GM18499 (cell line): ENCODE data around the gene GPR4.
"Not testable (repeated sequence)": the region's sequence is repeated elsewhere in the genome, so short reads cannot be mapped to it uniquely, and the experiment has no call there.

Experiments used
- ATAC-seq: cut with Tn5 transposase; IDR thresholded peaks from one replicate; pipeline ENCODE4 v1.9.1; 2021; ENCODE audit warnings: moderate number of reproducible peaks; ENCODE audit not compliant: insufficient read depth, unreplicated experiment

Gene GPR4

DNA sequence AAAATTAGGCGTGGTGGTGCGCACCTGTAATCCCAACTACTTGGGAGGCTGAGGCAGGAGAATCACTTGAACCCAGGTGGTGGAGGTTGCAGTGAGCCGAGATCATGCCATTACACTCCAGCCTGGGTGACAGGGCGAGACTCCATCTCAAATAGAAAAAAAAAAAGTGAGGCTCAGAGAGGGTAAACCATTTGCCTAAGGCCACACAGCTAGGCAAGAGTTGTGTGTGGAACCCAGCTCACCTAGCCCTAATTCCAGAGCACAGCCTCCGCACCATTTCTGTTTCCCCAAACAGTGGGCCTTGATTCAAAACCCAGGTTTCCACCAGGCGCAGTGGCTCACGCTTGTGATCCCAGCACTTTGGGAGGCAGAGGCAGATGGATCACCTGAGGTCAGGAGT lies 26.2 kb upstream of the GPR4 start:
- ATAC-seq = not testable (repeated sequence)

DNA sequence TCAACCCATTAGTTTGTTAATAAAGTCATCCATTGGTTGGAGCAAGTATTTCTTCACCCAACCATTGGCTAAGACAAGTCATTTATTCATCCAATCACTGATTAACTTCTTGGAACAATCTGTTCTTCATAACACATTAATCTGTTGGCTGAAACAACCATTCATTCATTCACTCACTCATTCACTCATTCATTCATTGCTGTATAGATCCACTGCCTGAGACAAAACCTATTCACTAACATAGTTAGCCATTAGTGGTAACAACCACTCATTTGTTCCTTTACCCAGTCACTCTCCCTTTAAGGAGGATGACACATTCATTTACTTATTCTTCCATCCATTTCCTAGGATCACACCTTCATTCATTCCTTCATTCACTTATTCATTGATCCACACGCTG lies 22.0 kb upstream of the GPR4 start:
- no peak for ATAC-seq

DNA sequence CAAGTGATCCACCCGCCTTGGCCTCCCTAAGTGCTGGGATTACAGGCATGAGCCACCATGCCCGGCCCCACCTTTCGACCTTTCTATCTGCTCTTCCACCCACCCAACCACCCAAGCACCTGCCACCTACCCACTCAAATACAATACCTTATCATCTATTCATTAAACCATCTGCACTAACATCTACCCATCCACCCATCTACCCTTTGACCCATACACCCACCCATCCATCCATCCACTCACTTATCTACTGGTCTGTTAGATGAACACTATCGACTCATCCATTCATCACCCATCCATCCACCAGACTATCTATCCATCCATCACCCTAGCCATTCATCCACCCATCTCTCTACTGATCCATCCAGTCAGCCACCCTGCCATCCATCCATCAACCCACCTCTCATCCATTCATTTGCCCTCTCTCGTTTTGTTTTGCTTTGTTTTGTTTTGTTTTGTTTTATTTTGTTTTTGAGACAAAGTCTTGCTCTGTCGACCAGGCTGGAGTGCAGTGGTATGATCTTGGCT lies 20.0 kb upstream of the GPR4 start:
- no peak for ATAC-seq

DNA sequence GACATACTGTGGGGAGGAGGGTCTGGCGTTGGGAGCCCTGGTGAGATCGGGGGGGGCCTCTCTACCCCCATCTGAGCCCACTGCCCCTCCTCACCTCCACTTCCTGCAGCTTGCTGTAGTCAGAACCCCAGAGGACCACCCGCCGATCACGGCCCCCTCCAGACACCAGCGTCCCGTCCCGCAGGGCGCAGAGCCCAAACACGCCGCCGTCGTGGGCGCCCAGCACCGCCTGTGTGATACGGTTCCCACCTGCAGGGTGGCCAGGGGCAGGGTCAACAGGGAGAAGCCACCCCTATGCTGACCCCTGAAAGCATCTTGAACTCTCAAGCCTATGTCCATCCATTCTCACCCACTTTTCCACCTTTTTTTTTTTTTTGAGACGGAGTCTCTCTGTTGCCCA lies 19.4 kb upstream of the GPR4 start:
- ATAC-seq = no peak

DNA sequence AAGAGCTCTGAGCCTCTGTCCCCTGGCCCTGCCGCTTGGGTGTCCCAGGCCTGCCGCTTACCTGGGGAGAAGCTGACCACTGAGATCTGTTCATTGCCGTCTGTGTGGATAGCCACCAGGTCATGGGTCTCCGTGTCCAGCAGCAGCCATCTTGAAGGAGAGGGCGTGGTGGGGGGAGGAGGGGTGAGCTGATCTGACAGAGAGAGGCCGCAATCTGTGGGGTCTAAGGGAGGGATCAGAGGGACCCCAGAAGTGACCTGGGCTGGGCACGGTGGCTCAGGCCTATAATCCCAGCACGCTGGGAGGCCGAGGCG lies 14.6 kb upstream of the GPR4 start:
- no peak for ATAC-seq

DNA sequence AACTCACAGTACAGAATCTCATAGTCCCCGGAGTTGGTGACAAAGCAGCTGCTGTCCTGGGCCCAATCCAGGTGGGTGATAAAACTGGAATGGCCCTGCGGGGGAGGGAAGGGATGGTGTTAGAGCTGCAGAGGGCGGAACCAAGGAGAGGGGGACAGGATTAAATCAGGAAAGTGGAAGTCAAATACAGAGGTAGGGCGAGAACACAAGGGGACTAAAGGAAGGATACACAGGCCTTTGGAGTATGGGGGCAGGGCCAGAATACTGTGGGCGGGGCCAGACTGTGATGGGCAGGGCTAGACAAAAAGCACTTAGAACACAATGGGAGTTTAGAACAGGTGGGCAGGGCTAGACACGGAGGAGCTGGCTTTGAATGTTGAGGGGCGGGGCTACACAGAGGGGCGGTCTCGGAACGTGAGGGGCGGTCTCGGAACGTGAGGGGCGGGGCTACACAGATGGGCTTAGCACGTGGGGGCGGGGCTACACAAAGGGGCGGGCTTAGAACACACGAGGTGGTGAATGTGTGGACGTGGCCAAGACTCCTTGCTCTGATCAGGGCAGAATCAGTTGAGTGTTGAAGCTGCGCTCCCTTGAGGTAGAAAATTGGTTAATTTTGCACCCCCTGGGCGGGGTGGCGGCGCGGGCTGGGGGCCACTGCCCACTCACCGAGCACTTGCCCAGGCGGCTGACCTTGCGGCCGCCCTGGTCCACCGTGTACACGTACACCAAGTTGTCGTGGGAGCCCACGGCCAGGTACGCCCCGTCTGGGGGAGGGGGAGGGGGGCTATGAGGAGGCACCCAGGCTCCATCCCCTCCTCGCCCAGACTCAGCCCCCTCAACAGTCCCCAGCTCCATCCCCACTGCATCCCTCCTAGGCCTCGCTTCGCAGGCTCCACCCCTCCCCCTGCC lies 14.0 kb upstream of the GPR4 start:
- ATAC-seq = no peak

DNA sequence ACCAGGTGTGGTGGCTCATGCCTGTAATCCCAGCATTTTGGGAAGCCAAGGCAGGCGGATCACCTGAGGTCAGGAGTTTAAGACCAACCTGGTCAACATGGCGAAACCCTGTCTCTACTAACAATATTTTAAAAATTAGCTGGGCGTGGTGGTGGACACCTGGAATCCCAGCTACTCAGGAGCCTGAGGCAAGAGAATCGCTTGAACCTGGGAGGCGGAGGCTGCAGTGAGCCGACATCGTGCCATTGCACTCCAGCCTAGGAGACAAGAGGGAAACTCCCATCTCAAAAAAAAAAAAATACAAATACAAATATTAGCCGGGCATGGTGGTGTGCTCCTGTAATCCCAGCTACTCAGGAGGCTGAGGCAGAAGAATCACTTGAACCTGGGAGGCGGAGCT lies 13.0 kb upstream of the GPR4 start:
- ATAC-seq = not testable (repeated sequence)

DNA sequence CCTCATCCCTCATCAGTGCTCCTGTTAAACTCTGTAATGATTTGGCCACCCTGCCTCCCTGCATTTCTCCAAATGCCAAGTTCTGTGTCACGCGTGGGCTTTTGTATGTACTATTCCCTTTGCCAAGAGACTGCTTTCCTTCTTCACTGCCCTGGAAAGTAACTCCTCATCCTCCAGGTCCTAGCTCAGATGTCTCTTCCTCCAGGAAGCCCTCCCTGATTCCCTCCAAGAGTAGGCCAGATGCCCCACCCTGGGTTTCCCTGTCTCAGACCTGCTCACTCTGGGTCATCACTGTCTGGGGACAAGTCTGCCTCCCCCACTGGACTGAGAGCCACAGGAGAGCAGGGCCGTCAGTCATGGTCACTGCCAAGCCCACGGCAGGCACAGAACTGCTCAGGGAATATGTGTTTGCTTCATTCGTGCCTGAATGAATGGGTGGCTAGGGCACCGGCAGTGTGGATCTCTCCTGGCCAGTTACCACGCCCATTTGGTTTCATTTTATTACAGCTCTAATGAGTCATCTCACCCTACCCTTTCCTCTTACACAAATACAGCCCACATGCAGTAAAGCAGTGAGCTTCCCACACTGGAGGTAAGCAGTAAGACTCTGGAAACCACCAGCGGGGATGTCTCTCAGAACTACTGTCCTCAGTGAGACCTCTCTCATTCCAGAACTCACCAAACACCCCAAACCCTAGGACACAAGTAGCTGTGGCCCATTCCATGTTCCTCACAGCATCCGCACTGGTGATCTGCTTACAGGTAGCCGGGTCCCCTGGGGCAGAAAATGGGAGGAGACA lies 12.1 kb upstream of the GPR4 start:
- ATAC-seq = no peak

DNA sequence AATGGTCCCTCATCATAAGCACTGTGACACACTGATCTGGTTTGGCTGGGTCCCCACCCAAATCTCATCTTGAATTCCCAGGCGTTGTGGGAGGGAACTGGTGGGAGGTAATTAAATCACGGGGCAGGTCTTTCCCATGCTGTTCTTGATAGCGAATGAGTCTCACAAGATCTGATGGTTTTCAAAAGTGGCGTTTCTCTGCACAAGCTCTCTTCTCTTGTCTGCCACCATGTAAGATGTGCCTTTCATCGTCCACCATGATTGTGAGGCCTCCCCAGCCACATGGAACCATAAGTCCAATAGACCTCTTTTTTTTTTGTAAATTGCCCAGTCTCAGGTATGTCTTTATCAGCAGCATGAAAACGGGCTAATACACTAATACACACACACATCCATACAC lies 6.9 kb upstream of the GPR4 start:
- ATAC-seq = no peak

DNA sequence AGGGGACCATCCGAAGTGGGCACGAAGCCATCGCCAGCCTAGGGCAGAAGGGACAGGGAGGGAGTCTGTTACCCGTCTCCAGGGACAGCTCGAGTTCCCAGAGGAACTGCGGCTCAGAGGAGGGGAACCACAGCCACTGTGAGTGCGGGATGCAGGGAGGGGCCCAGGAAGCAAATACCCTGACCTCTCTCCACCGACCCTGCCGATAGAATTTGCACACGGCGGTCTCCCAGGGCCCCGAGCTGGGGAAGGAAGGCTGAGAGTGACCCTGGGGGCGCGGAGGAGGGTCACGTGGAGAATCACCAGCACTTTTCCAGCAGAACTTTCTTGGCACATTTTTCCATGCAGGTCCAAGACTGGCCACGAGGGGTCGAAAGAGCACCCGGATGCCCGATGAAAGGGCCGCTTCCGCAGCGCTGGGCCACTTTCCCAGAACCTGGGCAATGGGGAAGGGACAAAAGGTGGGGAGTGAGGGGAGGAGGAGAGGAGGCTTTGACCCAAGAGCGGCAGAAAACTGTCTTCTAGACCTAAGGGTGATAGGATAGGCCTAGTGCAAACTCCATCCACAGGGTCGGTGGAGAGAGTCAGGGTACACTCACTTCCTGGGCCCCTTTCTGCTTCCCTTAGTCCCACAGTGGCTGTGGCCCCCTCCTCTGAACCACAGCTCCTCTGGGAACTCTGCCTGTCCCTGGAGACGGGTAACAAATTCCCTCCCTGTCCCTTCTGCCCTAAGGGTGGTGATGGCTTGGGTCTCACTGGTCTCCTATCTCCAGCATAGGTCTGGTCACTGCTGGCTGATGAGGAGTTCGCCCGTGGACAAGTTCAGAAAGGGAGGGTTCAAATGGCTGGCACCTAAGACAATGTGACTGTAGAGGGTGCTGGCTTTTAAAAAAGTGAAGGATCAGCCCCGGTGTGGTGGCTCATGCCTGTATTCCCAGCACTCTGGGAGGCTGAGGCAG lies 5.3 kb upstream of the GPR4 start:
- no peak for ATAC-seq

DNA sequence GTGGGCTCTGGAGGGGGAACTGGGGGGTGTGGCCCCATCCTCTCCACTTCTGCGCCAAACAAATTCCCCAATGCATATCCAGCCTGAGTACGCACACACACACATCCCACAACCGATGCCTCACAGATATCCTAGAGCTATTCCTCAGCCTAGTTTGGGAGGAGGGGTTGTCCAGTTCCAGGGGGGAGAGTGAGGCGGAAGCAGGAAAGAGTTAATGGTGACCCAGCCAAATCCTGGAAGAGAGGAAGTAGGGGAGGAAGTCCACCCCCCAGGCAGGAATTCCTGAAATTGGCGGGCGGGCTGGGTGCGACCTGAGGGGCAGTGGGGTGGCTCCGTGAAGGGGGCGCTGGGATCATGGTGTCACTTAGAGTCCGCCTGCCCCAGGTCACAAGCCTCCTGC lies 897 bp downstream of the GPR4 start:
- no peak for ATAC-seq

DNA sequence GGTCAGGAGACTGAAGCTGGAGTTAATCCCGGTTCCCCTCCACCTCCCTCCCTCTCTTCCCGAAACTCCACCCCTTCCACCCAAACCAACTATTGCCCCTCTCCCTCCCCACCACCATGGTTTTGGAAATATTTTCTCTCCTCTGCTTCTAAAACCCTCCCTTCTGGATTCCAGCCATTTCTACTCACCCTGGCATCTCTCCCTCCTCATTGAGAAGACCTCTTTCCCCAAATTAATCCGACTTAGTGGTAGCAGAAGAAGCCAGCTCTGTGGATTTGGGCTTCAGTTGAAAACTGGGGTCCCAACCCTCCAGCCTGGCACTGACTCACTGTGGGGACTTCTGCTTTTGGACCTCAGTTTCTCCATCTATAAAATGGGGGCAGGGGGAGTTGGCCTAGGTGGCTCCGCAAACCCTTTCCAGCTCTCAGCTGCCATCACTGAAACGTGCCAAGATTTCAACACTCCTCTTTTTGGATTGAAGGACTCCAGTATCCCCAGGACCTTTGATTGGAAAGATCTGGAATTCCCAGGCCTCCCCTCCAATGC lies 1.6 kb downstream of the GPR4 start:
- ATAC-seq = no peak

DNA sequence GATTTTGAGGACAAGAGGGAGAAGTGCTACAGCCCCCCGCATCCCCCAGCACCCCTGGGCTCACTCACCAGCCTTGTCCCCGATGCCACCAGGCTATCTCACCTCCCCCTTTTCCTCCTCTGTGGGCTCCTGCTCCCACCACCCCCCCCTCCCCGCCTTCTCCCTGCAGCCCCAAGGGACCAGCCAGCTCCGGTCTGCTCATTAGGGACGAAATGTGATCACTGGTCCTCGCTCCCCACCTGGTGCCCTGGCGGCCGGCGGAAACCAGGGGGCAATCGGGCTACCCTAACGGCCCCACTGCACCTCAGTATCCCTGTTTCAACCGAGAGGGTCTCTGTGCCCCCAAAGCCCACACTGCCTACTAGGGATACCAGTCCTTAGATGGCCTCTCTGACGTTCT lies 2.7 kb downstream of the GPR4 start:
- ATAC-seq = no peak

DNA sequence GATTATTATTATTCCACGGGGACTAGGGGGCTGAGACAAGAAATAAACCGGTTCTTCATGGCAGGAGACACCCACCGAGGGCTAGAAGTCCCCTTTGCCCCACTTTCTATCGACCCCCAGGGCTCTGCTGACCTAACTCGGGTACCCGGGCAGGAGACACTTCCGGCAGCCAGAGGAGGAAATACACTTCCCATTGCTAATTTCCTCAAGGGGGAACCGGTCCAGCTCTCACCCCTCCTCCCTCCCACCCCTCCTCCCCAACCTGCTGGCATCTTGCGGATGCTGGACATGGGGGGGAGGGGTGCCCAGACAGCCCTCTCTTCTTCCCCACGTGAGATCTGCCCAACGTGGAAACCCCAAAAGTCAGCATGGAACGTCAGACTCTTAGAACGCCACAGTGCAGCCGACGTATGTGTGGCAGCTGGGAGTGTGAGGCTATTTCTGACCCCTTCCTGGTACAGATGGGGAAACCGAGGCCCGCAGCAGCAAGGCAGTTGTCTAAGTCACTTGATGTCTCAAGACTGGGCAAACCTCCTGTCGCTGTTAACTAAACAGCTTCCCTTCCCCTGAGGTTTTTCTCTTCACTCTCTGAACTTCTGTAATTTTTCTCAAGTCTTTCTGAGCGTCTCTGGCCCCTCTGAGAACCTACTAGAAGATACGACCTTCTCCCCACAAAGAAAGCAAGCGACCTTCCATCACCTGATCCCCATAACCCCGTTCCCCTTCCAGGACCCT lies 3.6 kb downstream of the GPR4 start:
- ATAC-seq = no peak

DNA sequence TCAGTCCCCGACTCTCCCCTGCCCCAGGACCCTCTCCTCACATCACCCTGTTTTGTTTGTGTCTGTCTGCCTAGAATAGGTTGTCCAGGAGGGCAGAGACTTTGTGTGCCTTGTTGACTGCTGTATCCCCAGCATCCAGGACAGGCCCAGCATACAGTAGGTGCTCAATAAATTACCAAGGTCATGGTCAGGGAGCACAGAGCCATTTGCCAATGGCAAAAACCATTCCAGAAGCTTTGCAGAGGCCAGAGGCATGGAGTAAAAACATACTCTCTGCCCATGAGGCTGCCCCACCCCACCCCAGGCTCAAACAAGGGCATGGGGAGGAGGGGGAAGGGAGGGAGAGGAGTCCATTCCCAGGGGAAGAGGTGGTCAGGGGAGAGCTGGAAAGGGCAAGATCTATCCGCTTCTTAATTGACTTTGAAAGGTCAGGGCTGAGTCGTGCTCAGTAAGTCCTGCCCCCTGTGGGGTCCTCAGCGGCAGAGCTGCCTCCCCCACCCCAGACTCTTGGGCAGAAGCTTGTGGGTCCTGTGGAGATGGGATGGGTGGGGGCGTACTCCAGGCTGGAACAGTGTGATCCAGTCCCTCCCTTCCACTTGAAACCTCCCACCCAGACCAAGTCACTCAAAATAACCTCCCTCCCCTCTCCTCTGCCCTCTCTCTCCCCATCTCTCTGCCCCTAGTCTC lies 4.4 kb downstream of the GPR4 start:
- no peak for ATAC-seq

DNA sequence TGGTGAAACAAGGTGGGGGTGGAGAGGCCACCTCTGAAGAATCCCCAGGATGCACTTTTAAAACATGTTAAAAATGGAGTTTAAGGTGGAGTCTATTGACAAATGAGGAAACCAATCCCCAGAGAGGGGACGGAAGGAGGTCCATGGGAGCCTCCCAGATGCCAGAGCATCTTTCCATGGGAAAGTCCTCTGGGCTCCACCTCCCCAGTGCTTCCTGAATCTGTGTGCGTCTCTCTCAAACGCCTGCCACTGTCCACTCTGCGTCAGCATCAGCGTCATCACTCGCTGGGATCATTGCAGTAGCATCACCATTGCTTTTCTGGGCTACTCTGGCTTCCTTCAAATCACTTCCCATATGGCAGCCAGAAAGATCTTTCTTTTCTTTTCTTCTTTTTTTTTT lies 6.2 kb downstream of the GPR4 start:
- ATAC-seq = no peak

DNA sequence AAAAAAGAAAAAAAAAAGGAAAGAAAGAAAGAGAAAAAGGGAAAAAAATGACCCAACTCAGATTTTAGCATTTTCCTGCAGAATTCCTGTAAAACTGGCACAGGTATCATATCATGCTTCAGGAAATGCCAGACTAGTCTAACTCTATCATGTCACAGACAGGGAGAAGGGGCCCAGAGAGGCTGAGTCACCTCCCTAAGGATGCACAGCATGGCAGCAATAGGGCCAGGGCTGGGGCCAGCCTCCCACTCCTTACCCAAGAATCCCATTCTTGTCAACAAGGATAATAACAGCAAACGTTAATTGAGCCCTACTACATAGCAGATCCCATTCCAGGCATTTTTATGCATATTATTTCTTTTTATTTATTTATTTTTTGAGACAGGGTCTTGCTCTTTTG lies 8.5 kb downstream of the GPR4 start:
- no peak for ATAC-seq

DNA sequence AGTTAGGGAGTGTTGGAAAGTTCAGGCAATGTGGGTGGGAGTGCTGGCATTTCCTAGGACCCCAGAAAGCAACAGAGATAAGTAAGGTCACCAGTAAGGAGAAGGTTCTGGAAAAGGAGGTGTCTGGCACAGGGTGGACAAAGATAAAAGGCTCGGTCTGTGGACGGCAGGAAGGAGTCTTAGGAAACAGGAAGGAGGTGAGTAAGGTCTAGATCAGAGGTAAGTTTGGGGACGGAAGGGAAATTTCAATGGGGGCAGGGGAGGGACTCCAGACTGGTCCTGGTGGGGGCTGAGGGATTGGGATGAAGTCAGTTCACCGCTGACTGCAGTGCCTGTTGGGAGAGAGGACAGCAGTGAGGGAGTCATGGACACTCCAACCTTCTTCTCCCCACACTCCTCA lies 9.6 kb downstream of the GPR4 start:
- no peak for ATAC-seq

DNA sequence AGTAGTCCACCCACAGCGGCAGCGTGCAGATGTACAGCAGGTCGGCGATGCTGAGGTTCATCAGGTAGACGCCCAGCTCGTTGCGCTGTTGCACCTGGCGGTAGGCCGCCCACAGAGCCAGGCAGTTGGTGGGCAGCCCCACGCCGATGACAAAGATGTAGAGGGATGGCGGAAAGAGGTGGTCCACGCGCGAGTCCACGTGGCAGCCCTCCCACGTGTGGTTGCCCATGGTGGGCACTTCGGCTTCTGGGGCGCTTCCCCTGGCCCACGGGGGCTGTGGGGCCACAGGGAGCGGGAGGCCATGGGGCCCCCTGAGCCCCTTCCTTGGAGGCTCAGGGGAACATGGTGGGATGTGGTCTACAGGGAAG lies 10.4 kb downstream of the GPR4 start:
- ATAC-seq = no peak
